Measurements from ENCODE around the gene FNBP1L. TPM values are rescaled to one million over a fixed set of nuclear protein-coding genes. Genes with fewer than 3 reads are reported as not detected.

FNBP1L gene
- total RNA-seq, 1 donor from 2014 or later, result 162 TPM

DNA sequence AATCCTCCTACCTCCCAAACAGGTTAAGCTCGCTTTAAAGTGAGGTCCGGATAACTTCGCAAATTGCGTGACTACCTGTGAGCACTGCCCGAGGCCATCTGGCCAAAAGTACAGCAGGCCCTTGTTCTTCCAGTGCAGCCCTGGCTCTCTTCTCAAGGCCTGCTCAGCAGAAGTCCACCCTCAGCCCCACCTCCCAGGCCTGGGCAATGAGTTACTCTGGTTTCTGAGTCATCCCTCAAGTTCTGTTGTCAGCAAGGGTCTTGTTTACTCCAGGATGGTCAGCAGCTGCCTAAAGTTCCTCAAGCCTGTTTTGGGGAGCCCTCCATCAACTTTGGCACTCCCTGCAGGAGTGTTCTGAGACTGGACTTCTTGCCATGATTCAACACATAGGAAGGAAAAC, 132.0 kb downstream of the FNBP1L start:
- no peaks in the 10 kb centered on the region for H3K27me3 ChIP-seq
- TF ChIP-seq CTCF (IDR thresholded peaks at IDR 0.05), result no peak
- no peak for TF ChIP-seq EZH2phosphoT487 (IDR thresholded peaks at IDR 0.05)
- TF ChIP-seq EZH2 (IDR thresholded peaks at IDR 0.05), result no peak
- H3K27ac ChIP-seq, result no peak overlapping the region
- no peak overlapping the region for H2AFZ ChIP-seq (replicated peaks)
- H3K4me3 ChIP-seq, result no peak overlapping the region
- Mint-ChIP-seq H3K4me1 (peaks cover 24% of the 10 kb centered on the region), H3K4me3 (no peak overlapping the region), H3K27ac (no peak overlapping the region), H3K9me3 (no peaks in the 10 kb centered on the region), H3K27me3 (ENCODE audit: insufficient read depth, low read depth) (peaks cover 3% of the 10 kb centered on the region), H3K36me3 (peaks cover 11% of the 10 kb centered on the region)
- no peaks in the 10 kb centered on the region for H3K79me2 ChIP-seq (ENCODE audit: low read depth)
- DNase-seq (ENCODE audit: low spot score), result no peak
- H3K4me1 ChIP-seq, result peaks cover 21% of the 10 kb centered on the region
- no peaks in the 10 kb centered on the region for H3K9me3 ChIP-seq (ENCODE audit: low read depth)
- no peak overlapping the region for H3K9ac ChIP-seq
- peaks cover 21% of the 10 kb centered on the region for H3F3A ChIP-seq (ENCODE audit: low read depth)
- no peaks in the 10 kb centered on the region for H3K36me3 ChIP-seq
- H4K20me1 ChIP-seq (ENCODE audit: low read depth), result no peaks in the 10 kb centered on the region
- H3K4me2 ChIP-seq, result no peak overlapping the region

DNA sequence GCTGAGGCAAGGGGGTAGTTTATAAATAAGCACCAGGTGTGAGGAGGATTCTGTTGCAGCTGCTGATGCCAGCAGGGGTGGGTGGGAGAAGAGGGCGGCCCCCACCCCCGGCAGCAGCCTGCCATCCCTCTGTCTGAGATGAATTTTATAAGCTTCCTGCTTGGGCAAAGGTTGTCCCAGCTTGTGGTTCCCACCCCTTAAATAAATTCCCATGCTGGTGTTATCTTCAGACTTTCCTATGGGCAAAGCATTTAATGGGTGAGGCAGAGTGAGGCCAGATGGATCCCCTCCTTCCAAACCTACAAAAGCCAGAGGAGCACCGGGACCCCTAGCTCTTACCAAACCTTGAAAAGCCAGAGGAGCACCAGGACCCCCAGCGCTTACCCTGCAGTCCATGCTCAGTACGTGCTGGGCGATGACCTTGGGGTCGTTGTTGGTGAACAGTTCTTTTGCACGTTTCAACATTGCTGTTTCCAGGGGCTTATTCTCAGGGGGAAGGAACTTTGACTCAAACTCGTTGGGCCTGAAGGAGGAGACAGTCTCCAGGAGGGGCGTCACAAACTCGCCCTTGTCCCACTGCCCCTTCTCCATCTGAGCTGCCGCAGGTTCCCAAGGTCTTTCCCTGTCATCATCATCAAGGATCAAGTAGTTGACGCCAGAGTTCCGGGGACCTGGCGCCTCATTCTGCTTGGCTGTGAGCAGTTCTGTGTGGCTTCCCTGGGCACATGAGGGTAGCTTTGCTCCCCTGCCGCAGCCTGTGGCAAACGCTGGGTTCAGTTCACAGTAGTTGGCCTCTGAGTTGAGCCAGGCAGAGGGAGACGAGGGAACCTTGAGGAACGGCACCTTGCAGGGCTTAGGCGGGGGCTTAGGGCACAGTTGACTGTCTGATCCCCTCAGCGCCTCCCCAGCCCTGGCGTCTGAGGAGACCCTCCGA, 134.3 kb downstream of the FNBP1L start:
- H3K4me3 ChIP-seq, result no peak overlapping the region
- H3K4me1 ChIP-seq, result no peaks in the 10 kb centered on the region
- H3K9me3 ChIP-seq (ENCODE audit: low read depth), result no peaks in the 10 kb centered on the region
- no peak for TF ChIP-seq CTCF (IDR thresholded peaks at IDR 0.05)
- no peak for TF ChIP-seq EZH2phosphoT487 (IDR thresholded peaks at IDR 0.05)
- TF ChIP-seq EZH2 (IDR thresholded peaks at IDR 0.05), result no peak
- no peaks in the 10 kb centered on the region for H3K79me2 ChIP-seq (ENCODE audit: low read depth)
- no peaks in the 10 kb centered on the region for H3K36me3 ChIP-seq
- Mint-ChIP-seq H3K4me1 (peaks cover 1% of the 10 kb centered on the region), H3K27me3 (ENCODE audit: insufficient read depth, low read depth) (peaks cover 3% of the 10 kb centered on the region), H3K27ac (no peak overlapping the region), H3K9me3 (no peaks in the 10 kb centered on the region), H3K36me3 (peaks cover 16% of the 10 kb centered on the region), H3K4me3 (no peak overlapping the region)
- H2AFZ ChIP-seq (replicated peaks), result no peak overlapping the region
- H3K27ac ChIP-seq, result no peak overlapping the region
- no peaks in the 10 kb centered on the region for H4K20me1 ChIP-seq (ENCODE audit: low read depth)
- no peaks in the 10 kb centered on the region for H3F3A ChIP-seq (ENCODE audit: low read depth)
- no peak for DNase-seq (ENCODE audit: low spot score)
- no peaks in the 10 kb centered on the region for H3K27me3 ChIP-seq
- H3K9ac ChIP-seq, result no peak overlapping the region
- no peak overlapping the region for H3K4me2 ChIP-seq

DNA sequence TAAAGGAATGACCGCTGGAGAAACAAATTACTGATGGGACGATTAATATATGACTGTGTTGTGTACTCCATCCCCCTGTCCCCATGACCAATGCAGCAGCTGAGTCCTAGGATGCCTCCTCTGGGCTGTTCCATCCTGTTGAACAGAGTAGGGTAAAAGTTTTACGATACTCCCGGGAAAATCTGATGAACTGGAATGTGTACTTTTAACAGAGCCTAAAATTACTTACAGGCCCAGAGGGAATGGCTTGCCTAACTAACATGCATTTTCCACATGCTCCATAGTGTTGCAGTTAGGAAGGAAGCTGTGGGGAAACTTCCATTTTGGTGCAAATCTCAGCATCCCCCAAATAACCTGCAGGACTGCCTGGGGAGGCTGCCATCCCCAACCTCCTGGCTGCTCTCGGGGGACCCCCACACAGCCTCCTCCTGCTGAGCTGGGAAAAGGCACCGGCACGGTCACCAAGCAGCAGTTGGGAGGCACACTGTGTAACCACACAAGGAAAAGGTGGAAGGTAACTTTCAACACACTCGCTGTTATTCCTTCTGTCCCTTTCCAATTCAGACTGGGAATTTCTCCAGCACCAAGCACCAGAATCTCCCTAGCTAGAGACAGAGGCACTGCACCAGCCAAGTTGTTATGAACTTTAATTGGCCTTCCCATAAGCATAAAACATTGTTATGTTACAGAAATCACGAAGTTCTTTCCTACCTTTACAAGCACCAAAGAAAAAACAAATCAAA, 136.5 kb downstream of the FNBP1L start:
- no peak overlapping the region for H3K4me3 Mint-ChIP-seq
- no peak overlapping the region for H2AFZ ChIP-seq (replicated peaks)
- H3K27me3 ChIP-seq, result no peaks in the 10 kb centered on the region
- H3K4me3 ChIP-seq, result no peak overlapping the region
- no peaks in the 10 kb centered on the region for H3K9me3 ChIP-seq (ENCODE audit: low read depth)
- H3K9ac ChIP-seq, result no peak overlapping the region
- no peaks in the 10 kb centered on the region for H3K79me2 ChIP-seq (ENCODE audit: low read depth)
- no peaks in the 10 kb centered on the region for H3K4me1 ChIP-seq
- H3F3A ChIP-seq (ENCODE audit: low read depth), result no peaks in the 10 kb centered on the region
- no peaks in the 10 kb centered on the region for H3K4me1 Mint-ChIP-seq
- TF ChIP-seq EZH2 (IDR thresholded peaks at IDR 0.05) (no peak), CTCF (IDR thresholded peaks at IDR 0.05) (no peak), EZH2phosphoT487 (IDR thresholded peaks at IDR 0.05) (no peak)
- H3K9me3 Mint-ChIP-seq, result no peaks in the 10 kb centered on the region
- peaks cover 4% of the 10 kb centered on the region for H3K27me3 Mint-ChIP-seq (ENCODE audit: insufficient read depth, low read depth)
- no peak for DNase-seq (ENCODE audit: low spot score)
- H3K27ac ChIP-seq, result no peak overlapping the region
- H3K27ac Mint-ChIP-seq, result no peak overlapping the region
- H3K4me2 ChIP-seq, result no peak overlapping the region
- no peaks in the 10 kb centered on the region for H4K20me1 ChIP-seq (ENCODE audit: low read depth)
- H3K36me3 Mint-ChIP-seq, result peaks cover 25% of the 10 kb centered on the region
- no peaks in the 10 kb centered on the region for H3K36me3 ChIP-seq

Measured in neural progenitor cell (in vitro differentiated cells).